ENCODE measurements around the gene PAGE4. TPM values are rescaled to one million over a fixed set of nuclear protein-coding genes. Genes with fewer than 3 reads are reported as not detected.

PAGE4 gene
- polyA plus RNA-seq, 1 experiment, result not detected

DNA sequence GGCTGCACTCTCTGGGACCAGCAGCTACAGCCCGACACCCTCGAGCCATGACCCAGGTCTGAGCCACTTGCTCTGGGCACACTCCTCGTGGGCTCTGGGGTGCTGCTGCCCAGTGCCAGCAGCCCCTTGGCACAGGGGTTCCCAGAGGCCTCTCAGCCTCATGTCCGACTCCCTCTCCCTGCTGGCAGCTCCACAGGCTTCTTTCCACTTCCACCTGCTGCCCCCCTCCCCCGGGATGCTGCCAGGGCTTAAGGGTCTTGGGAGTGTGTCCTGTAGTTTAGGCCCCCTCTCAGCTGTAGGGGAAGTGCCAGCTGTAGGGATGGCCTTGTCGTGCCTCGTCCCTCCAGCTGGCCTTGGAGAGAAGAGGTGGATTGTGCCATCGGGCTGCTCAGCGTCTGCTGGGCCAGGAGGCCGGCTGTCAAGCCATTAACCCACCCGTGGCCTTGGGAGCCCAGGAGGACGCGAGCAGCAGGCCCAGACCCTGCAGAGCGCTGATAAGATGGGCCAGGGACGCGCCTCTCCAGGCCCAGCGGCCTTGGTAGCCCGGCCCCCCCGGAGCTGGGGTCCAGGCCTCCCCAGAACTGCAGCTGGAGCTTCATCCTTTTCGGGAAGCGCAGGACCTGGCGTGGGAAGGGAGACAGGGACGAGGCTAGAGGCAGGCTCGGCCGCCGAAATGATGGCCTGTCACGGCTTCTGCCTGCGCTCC lies 49.2 kb downstream of the PAGE4 start:
- ChIA-PET CTCF (interaction anchor here (1.0 to 1.6 kb wide), 3 partner anchors 30 to 44 kb away, joined by 3 to 4 read pairs (median 4); partner anchors contain the start of gene CLCN5), POLR2A (no interaction called here)
- Histone ChIP-seq H3K4me3 (ENCODE audit: low read depth, low read length) (peak overlapping the region; percentile 67), H3K36me3 (ENCODE audit: control insufficient read depth, insufficient read depth, low read length) (no peaks in the 10 kb centered on the region), H3K27me3 (ENCODE audit: control insufficient read depth, insufficient read depth, low read length) (no peaks in the 10 kb centered on the region)
- no peak for DNase-seq (ENCODE audit: low read depth)
- TF ChIP-seq, protein P1, sequence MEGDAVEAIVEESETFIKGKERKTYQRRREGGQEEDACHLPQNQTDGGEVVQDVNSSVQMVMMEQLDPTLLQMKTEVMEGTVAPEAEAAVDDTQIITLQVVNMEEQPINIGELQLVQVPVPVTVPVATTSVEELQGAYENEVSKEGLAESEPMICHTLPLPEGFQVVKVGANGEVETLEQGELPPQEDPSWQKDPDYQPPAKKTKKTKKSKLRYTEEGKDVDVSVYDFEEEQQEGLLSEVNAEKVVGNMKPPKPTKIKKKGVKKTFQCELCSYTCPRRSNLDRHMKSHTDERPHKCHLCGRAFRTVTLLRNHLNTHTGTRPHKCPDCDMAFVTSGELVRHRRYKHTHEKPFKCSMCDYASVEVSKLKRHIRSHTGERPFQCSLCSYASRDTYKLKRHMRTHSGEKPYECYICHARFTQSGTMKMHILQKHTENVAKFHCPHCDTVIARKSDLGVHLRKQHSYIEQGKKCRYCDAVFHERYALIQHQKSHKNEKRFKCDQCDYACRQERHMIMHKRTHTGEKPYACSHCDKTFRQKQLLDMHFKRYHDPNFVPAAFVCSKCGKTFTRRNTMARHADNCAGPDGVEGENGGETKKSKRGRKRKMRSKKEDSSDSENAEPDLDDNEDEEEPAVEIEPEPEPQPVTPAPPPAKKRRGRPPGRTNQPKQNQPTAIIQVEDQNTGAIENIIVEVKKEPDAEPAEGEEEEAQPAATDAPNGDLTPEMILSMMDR (IDR thresholded peaks at IDR 0.05; ENCODE audit: insufficient read depth, low read depth, low read length), result no peak

DNA sequence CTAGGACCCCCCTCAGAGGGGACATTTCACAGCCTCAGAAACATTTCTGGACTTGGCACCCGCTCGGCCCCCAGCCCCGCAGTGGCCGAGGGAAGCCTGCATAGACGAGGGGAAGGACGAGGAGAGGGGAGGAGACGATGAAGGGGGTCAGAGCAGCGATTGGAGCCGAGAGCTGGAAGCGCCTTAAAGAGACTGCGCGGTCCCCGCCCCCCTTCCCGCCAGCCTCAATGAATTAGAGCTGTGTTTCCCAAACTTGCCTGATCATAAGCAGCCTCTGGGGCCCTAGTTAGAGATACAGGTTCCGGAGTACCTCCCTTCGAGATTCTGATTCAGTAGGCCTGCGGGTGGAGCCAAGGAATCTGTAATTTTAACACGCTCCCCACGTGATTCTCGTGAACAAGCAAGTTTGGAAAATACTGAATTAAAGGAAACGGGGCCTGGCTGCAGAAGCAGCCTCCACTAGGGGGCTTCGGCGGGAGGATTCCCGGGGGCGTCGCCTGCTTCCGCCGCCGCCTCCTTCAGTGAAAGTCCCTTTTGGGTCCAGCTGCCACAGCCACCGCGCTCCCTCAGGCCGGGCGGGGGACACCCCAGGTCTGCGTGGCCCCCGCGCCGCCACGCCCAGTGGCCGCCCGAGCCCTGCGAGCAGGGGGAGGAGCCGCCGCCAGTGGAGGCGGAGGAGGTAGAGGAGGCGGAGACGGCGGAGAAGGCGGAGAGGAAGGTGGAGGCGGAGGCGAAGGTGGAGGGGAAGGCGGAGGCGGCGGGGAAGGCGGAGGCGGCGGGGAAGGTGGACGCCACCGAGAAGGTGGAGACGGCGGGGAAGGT lies 49.9 kb downstream of the PAGE4 start, which contains the start of gene USP27X:
TSS of gene USP27X (plus strand) at position 651 of the 822 bp plus-strand sequence. CDS start 824 bp downstream, outside the sequence.
- H3K36me3 ChIP-seq (ENCODE audit: control insufficient read depth, insufficient read depth, low read length), result no peaks in the 10 kb centered on the region
- ChIA-PET CTCF (interaction anchor here (0.6 to 1.6 kb wide), 5 partner anchors 29 to 43 kb away, joined by 3 to 4 read pairs (median 3); partner anchors contain the start of gene CLCN5), POLR2A (no interaction called here)
- peak; percentile 47 for DNase-seq (ENCODE audit: low read depth)
- H3K27me3 ChIP-seq (ENCODE audit: control insufficient read depth, insufficient read depth, low read length), result no peaks in the 10 kb centered on the region
- peak within 1 kb of the TSS; percentile 67 for H3K4me3 ChIP-seq (ENCODE audit: low read depth, low read length)
- TF ChIP-seq, protein P1 (IDR thresholded peaks at IDR 0.05; ENCODE audit: insufficient read depth, low read depth, low read length), result peak; percentile 53

DNA sequence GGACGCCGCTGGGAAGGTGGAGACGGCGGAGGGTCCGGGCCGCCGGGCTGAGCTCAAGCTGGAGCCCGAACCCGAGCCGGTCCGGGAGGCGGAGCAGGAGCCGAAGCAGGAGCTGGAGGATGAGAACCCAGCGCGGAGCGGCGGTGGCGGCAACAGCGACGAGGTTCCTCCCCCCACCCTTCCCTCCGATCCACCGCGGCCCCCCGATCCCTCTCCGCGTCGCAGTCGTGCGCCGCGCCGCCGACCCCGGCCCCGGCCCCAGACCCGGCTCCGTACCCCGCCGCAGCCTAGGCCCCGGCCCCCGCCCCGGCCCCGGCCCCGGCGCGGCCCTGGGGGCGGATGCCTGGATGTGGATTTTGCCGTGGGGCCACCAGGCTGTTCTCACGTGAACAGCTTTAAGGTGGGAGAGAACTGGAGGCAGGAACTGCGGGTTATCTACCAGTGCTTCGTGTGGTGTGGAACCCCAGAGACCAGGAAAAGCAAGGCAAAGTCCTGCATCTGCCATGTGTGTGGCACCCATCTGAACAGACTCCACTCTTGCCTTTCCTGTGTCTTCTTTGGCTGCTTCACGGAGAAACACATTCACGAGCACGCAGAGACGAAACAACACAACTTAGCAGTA lies 50.7 kb downstream of the PAGE4 start:
- no peak for DNase-seq (ENCODE audit: low read depth)
- H3K27me3 ChIP-seq (ENCODE audit: control insufficient read depth, insufficient read depth, low read length), result no peaks in the 10 kb centered on the region
- CTCF ChIA-PET, result interaction anchor here (0.6 to 1.3 kb wide), 2 partner anchors 36 to 40 kb away, joined by 3 read pairs; no protein-coding TSS in a partner anchor
- TF ChIP-seq, protein P1 (IDR thresholded peaks at IDR 0.05; ENCODE audit: insufficient read depth, low read depth, low read length), result no peak
- POLR2A ChIA-PET, result no interaction called here
- peak overlapping the region; percentile 67 for H3K4me3 ChIP-seq (ENCODE audit: low read depth, low read length)
- no peaks in the 10 kb centered on the region for H3K36me3 ChIP-seq (ENCODE audit: control insufficient read depth, insufficient read depth, low read length)

DNA sequence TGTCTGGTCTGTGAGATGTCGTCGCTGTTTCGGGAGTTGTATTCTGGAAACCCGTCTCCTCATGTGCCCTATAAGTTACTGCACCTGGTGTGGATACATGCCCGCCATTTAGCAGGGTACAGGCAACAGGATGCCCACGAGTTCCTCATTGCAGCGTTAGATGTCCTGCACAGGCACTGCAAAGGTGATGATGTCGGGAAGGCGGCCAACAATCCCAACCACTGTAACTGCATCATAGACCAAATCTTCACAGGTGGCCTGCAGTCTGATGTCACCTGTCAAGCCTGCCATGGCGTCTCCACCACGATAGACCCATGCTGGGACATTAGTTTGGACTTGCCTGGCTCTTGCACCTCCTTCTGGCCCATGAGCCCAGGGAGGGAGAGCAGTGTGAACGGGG lies 51.6 kb downstream of the PAGE4 start:
- ChIA-PET CTCF (no interaction called here), POLR2A (no interaction called here)
- H3K36me3 ChIP-seq (ENCODE audit: control insufficient read depth, insufficient read depth, low read length), result no peaks in the 10 kb centered on the region
- no peaks in the 10 kb centered on the region for H3K27me3 ChIP-seq (ENCODE audit: control insufficient read depth, insufficient read depth, low read length)
- TF ChIP-seq, protein P1 (IDR thresholded peaks at IDR 0.05; ENCODE audit: insufficient read depth, low read depth, low read length), result no peak
- no peak overlapping the region for H3K4me3 ChIP-seq (ENCODE audit: low read depth, low read length)
- DNase-seq (ENCODE audit: low read depth), result no peak

Other genes starting within 250 kb of the PAGE4 start
- not detected in 2 replicates for gene GAGE12H, start 249.4 kb upstream of the PAGE4 start, polyA plus RNA-seq (2011; rRNA removed)
- not detected in 2 replicates for gene GAGE2A, start 239.8 kb upstream of the PAGE4 start, polyA plus RNA-seq (2011; rRNA removed)
- gene GAGE1, start 230.3 kb upstream of the PAGE4 start, polyA plus RNA-seq (2011; rRNA removed), result not detected in 2 replicates
- gene PAGE1, start 133.3 kb upstream of the PAGE4 start, polyA plus RNA-seq (2011; rRNA removed), result not detected in 2 replicates
- 3.0 and 3.4 TPM in 2 replicates for gene USP27X, start 50.2 kb downstream of the PAGE4 start, polyA plus RNA-seq (2011; rRNA removed)
- 1.3 and 2.4 TPM in 2 replicates for gene CLCN5, start 93.3 kb downstream of the PAGE4 start, polyA plus RNA-seq (2011; rRNA removed)

Measured in BJ (cell line).